ENCODE data around the gene THPO. TPM values are rescaled to one million over a fixed set of nuclear protein-coding genes. Genes with fewer than 3 reads are reported as not detected.
A peak's percentile ranks its signal among the peaks of the same experiment; 100 is the strongest.

THPO gene
- total RNA-seq, 2 experiments from 2014 or later = not detected

GRCh38 chr3:184327171-184327570 lies 50.8 kb downstream of the THPO start:
- DNase-seq = no peak
- Mint-ChIP-seq H3K27me3 (no peaks in the 10 kb centered on the region), H3K4me3 (no peak overlapping the region), H3K4me1 (peaks cover 19% of the 10 kb centered on the region), H3K36me3 (ENCODE audit: low read depth) (peaks cover 95% of the 10 kb centered on the region), H3K27ac (no peak overlapping the region), H3K9me3 (no peaks in the 10 kb centered on the region)
- POLR2A ChIA-PET = interaction anchor here (1.3 to 4.2 kb wide), 3 partner anchors 11 to 34 kb away, joined by 3 to 18 read pairs (median 3); no protein-coding TSS in a partner anchor
- CTCF ChIA-PET = interaction anchor here (0.8 to 1.0 kb wide), 2 partner anchors 27 to 77 kb away, joined by 3 read pairs; partner anchors contain the start of gene EEF1AKMT4

- H3K4me1 Mint-ChIP-seq = peaks cover 12% of the 10 kb centered on the region
- no peak for DNase-seq
- peaks cover 95% of the 10 kb centered on the region for H3K36me3 Mint-ChIP-seq (ENCODE audit: low read depth)
- POLR2A ChIA-PET = interaction anchor here (1.2 to 4.2 kb wide), 2 partner anchors 10 to 199 kb away, joined by 3 to 18 read pairs; no protein-coding TSS in a partner anchor
- peak overlapping the region; percentile 42 for H3K27ac Mint-ChIP-seq
- CTCF ChIA-PET = no interaction called here
- H3K27me3 Mint-ChIP-seq = no peaks in the 10 kb centered on the region
- H3K4me3 Mint-ChIP-seq = no peak overlapping the region
- H3K9me3 Mint-ChIP-seq = no peaks in the 10 kb centered on the region
Observed at GRCh38 chr3:184325715-184326369, 52.2 kb downstream of the THPO start.

DNA sequence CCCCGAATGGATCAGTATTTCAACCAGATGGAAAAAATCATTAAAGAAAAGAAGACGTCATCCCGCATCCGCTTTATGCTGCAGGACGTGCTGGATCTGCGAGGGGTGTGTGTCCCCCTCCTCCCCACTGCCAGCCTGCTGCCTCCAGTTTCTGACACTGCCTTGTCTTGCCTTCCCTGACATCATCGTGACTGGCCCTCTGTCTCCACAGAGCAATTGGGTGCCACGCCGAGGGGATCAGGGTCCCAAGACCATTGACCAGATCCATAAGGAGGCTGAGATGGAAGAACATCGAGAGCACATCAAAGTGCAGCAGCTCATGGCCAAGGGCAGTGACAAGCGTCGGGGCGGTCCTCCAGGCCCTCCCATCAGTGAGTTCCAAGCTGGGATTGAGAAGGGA lies 52.7 kb downstream of the THPO start:
- Mint-ChIP-seq H3K27me3 (no peaks in the 10 kb centered on the region), H3K4me1 (peaks cover 15% of the 10 kb centered on the region), H3K9me3 (no peaks in the 10 kb centered on the region), H3K27ac (no peak overlapping the region), H3K36me3 (ENCODE audit: low read depth) (peaks cover 97% of the 10 kb centered on the region), H3K4me3 (no peak overlapping the region)
- POLR2A ChIA-PET = interaction anchor here (1.2 to 4.2 kb wide), 2 partner anchors 10 to 200 kb away, joined by 3 to 18 read pairs; no protein-coding TSS in a partner anchor
- DNase-seq = no peak
- CTCF ChIA-PET = no interaction called here

DNA sequence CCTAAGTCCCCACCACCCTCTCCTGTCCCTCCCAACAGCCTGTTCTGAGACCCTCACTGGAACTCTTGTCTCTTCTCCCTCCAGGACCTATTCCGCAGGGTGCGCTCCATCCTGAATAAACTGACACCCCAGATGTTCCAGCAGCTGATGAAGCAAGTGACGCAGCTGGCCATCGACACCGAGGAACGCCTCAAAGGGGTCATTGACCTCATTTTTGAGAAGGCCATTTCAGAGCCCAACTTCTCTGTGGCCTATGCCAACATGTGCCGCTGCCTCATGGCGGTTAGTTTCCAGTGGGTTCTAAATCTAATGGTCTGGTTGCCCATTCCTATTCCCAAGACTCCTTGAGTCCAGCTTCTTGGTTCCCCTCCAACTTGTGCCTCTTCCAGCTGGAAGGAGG lies 54.3 kb downstream of the THPO start:
- CTCF ChIA-PET = interaction anchor here (1.1 kb wide), 1 partner anchor 48 kb away, joined by 3 read pairs; no protein-coding TSS in a partner anchor
- POLR2A ChIA-PET = interaction anchor here (4.2 kb wide), 1 partner anchor 8 kb away, joined by 18 read pairs; no protein-coding TSS in a partner anchor
- no peak overlapping the region for H3K27ac Mint-ChIP-seq
- peaks cover 94% of the 10 kb centered on the region for H3K36me3 Mint-ChIP-seq (ENCODE audit: low read depth)
- H3K4me1 Mint-ChIP-seq = peaks cover 19% of the 10 kb centered on the region
- DNase-seq = no peak
- H3K27me3 Mint-ChIP-seq = no peaks in the 10 kb centered on the region
- H3K4me3 Mint-ChIP-seq = no peak overlapping the region
- no peaks in the 10 kb centered on the region for H3K9me3 Mint-ChIP-seq

DNA sequence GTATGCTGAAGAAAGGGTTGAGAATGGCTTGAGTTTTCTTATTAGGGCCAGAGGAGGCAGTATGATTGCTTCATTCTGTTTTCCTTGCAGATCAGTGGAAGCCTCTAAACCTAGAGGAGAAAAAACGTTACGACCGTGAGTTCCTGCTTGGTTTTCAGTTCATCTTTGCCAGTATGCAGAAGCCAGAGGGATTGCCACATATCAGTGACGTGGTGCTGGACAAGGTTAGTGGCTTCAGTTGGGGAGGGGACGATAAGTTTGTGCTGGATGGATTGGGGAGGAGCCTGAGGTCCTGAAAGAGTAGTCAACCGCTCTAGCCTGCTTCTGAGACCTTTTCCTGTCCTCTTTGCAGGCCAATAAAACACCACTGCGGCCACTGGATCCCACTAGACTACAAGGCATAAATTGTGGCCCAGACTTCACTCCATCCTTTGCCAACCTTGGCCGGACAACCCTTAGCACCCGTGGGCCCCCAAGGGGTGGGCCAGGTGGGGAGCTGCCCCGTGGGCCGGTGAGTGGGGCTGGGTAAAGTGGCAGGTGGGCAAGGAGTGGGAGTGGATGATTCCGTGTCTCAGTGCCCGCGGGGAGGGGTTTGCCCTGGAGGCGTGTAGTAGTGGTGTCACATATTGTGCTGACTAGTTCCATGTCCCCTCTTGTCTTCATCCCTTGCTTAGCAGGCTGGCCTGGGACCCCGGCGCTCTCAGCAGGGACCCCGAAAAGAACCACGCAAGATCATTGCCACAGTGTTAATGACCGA lies 55.1 kb downstream of the THPO start:
- no peak overlapping the region for H3K4me3 Mint-ChIP-seq
- ChIA-PET POLR2A (no interaction called here), CTCF (interaction anchor here (1.0 kb wide), 1 partner anchor 29 kb away, joined by 3 read pairs; no protein-coding TSS in a partner anchor)
- no peaks in the 10 kb centered on the region for H3K27me3 Mint-ChIP-seq
- no peak for DNase-seq
- H3K27ac Mint-ChIP-seq = no peak overlapping the region
- peaks cover 89% of the 10 kb centered on the region for H3K36me3 Mint-ChIP-seq (ENCODE audit: low read depth)
- H3K9me3 Mint-ChIP-seq = no peaks in the 10 kb centered on the region
- peaks cover 23% of the 10 kb centered on the region for H3K4me1 Mint-ChIP-seq

Other genes starting within 250 kb of the THPO start
- 10 to 100 TPM; 45.9 to 47.8 TPM for gene EIF2B5, start 242.8 kb downstream of the THPO start, total RNA-seq
- 10 to 100 TPM; 33.2 to 40.7 TPM for gene DVL3, start 222.8 kb downstream of the THPO start, total RNA-seq
- 100 to 1,000 TPM; 206 to 218 TPM for gene AP2M1, start 203.4 kb downstream of the THPO start, total RNA-seq
- 10 to 100 TPM; 53.7 to 60.1 TPM for gene ABCF3, start 192.0 kb downstream of the THPO start, total RNA-seq
- not detected for gene VWA5B2, start 148.6 kb downstream of the THPO start, total RNA-seq
- gene ALG3, start 129.2 kb downstream of the THPO start, total RNA-seq = 10 to 100 TPM; 33.3 to 35.3 TPM
- gene EEF1AKMT4, start 128.5 kb downstream of the THPO start, total RNA-seq = 1 to 10 TPM; 3.1 to 3.8 TPM
- under 1 TPM in 1 of 2 experiments, not detected in 1; 0.23 TPM for gene CAMK2N2, start 116.7 kb downstream of the THPO start, total RNA-seq
- not detected for gene ECE2, start 102.2 kb downstream of the THPO start, total RNA-seq
- gene PSMD2, start 79.0 kb downstream of the THPO start, total RNA-seq = 100 to 1,000 TPM; 177 TPM
- gene EIF4G1, start 63.6 kb downstream of the THPO start, total RNA-seq = 100 to 1,000 TPM; 259 to 266 TPM
- 1 to 10 TPM; 6.5 to 8.7 TPM for gene FAM131A, start 40.6 kb downstream of the THPO start, total RNA-seq
- gene CLCN2, start 16.6 kb downstream of the THPO start, total RNA-seq = 1 to 10 TPM; 3.6 to 4.9 TPM
- 10 to 100 TPM; 73.9 to 79.3 TPM for gene POLR2H, start 16.5 kb downstream of the THPO start, total RNA-seq
- gene CHRD, start 1.8 kb upstream of the THPO start, total RNA-seq = not detected
- gene EPHB3, start 183.6 kb upstream of the THPO start, total RNA-seq = under 1 TPM; 0.20 to 0.71 TPM